ENCODE data around the gene TJP2.

TJP2 gene

GRCh38 chr9:69232135-69232534 is 58.1 kb downstream of the TJP2 start:
- in situ Hi-C loops (cut with HindIII; ENCODE audit: low pct_unique_long_range_greater_than_20kb, low sequenced_read_pairs), result no loop called here
- TF ChIP-seq JUND (IDR thresholded peaks at IDR 0.05; ENCODE audit: low read depth), result no peak
- no peak for DNase-seq (ENCODE audit: low read depth in 1 of 2, low spot score in 1 of 2)

- TF ChIP-seq JUND (IDR thresholded peaks at IDR 0.05; ENCODE audit: low read depth), result no peak
- in situ Hi-C loops (cut with HindIII; ENCODE audit: low pct_unique_long_range_greater_than_20kb, low sequenced_read_pairs), result no loop called here
- DNase-seq (ENCODE audit: low read depth in 1 of 2, low spot score in 1 of 2), result no peak
Observed at GRCh38 chr9:69234683-69235082, 60.6 kb downstream of the TJP2 start.

GRCh38 chr9:69236188-69236587 is 62.1 kb downstream of the TJP2 start:
- no peak for TF ChIP-seq JUND (IDR thresholded peaks at IDR 0.05; ENCODE audit: low read depth)
- in situ Hi-C loops (cut with HindIII; ENCODE audit: low pct_unique_long_range_greater_than_20kb, low sequenced_read_pairs), result no loop called here

GRCh38 chr9:69237702-69238295 is 63.7 kb downstream of the TJP2 start:
- in situ Hi-C loops (cut with HindIII; ENCODE audit: low pct_unique_long_range_greater_than_20kb, low sequenced_read_pairs), result no loop called here
- no peak for DNase-seq (ENCODE audit: low read depth in 1 of 2, low spot score in 1 of 2)
- TF ChIP-seq JUND (IDR thresholded peaks at IDR 0.05; ENCODE audit: low read depth), result no peak

More at GRCh38 chr9:69236188-69236587, 62.1 kb downstream of the TJP2 start:
- no peak for DNase-seq (ENCODE audit: low read depth in 1 of 2, low spot score in 1 of 2)

DNA sequence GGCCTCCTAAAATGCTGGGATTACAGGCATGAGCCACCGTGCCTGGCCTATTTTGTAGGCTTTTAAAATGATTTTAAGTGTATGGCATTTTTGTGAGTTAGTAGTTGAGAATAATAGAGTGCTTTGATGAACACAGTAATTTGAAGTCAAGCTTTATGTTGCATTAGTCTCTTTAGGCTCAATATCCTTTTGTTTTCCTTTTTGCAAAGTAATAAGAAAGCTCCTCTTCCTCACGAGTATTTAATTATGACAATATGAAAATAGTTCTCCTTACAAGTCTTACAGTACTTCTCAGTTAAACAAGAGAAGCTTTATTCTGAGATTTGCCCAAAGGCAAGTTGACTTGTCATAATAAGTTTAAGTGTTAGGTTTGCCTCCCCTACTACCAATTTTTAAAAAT is 69.0 kb downstream of the TJP2 start:
- no peak for DNase-seq (ENCODE audit: low read depth in 1 of 2, low spot score in 1 of 2)
- no peak for TF ChIP-seq JUND (IDR thresholded peaks at IDR 0.05; ENCODE audit: low read depth)
- in situ Hi-C loops (cut with HindIII; ENCODE audit: low pct_unique_long_range_greater_than_20kb, low sequenced_read_pairs), result no loop called here

GRCh38 chr9:69246629-69247028 is 72.6 kb downstream of the TJP2 start:
- no peak for TF ChIP-seq JUND (IDR thresholded peaks at IDR 0.05; ENCODE audit: low read depth)
- in situ Hi-C loops (cut with HindIII; ENCODE audit: low pct_unique_long_range_greater_than_20kb, low sequenced_read_pairs), result no loop called here
- no peak for DNase-seq (ENCODE audit: low read depth in 1 of 2, low spot score in 1 of 2)

DNA sequence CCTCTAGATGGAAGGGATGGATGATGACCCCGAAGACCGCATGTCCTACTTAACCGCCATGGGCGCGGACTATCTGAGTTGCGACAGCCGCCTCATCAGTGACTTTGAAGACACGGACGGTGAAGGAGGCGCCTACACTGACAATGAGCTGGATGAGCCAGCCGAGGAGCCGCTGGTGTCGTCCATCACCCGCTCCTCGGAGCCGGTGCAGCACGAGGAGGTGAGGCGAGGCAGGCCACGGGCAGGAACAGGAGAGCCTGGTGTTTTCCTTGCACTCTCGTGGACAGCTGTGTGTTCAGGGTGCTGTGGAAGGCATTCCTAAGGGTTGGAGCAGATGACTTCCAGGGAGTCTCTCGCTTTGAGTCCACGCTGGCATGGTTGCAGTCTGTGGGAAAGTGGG is 73.9 kb downstream of the TJP2 start:
- in situ Hi-C loops (cut with HindIII; ENCODE audit: low pct_unique_long_range_greater_than_20kb, low sequenced_read_pairs), result no loop called here
- no peak for DNase-seq (ENCODE audit: low read depth in 1 of 2, low spot score in 1 of 2)
- TF ChIP-seq JUND (IDR thresholded peaks at IDR 0.05; ENCODE audit: low read depth), result no peak

DNA sequence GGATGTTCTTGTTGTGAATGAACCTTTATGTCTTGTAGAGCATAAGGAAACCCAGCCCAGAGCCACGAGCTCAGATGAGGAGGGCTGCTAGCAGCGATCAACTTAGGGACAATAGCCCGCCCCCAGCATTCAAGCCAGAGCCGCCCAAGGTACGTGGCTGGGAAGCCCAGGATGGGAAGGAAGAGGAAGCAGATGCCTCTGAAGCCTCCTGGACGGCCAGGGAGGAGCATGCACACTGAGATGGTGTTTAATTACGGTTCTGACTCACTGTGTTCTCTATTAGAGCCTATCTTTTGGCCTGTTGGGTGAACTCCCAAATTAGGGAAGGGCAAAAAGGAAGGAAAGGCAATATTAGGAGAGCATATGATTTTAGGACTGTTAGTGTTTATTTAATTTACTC is 75.3 kb downstream of the TJP2 start:
- no peak for TF ChIP-seq JUND (IDR thresholded peaks at IDR 0.05; ENCODE audit: low read depth)
- in situ Hi-C loops (cut with HindIII; ENCODE audit: low pct_unique_long_range_greater_than_20kb, low sequenced_read_pairs), result no loop called here
- DNase-seq (ENCODE audit: low read depth in 1 of 2, low spot score in 1 of 2), result no peak

GRCh38 chr9:69250681-69251080 is 76.6 kb downstream of the TJP2 start:
- no peak for DNase-seq (ENCODE audit: low read depth in 1 of 2, low spot score in 1 of 2)
- TF ChIP-seq JUND (IDR thresholded peaks at IDR 0.05; ENCODE audit: low read depth), result no peak
- in situ Hi-C loops (cut with HindIII; ENCODE audit: low pct_unique_long_range_greater_than_20kb, low sequenced_read_pairs), result no loop called here

GRCh38 chr9:69252436-69252835 is 78.4 kb downstream of the TJP2 start:
- in situ Hi-C loops (cut with HindIII; ENCODE audit: low pct_unique_long_range_greater_than_20kb, low sequenced_read_pairs), result no loop called here
- no peak for DNase-seq (ENCODE audit: low read depth in 1 of 2, low spot score in 1 of 2)
- no peak for TF ChIP-seq JUND (IDR thresholded peaks at IDR 0.05; ENCODE audit: low read depth)

DNA sequence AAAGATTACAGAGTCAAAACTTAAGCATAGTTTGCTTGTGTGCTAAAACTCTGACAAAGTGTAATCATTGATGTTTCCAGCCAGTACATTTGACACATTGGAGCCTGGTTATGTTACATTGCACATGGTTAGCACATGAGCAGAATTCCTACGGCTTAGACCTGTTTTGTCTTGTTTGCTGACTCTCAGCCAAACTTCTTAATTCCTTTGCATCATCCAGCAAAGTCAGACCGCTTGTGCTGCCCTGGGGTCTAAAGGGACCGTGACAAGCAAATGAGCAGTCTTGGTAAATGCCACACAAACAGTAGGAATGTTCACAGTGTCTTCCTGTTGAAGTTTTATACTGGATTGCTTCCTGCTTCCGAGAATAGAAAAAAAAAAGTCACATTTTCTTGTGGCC is 79.0 kb downstream of the TJP2 start:
- no peak for DNase-seq (ENCODE audit: low read depth in 1 of 2, low spot score in 1 of 2)
- TF ChIP-seq JUND (IDR thresholded peaks at IDR 0.05; ENCODE audit: low read depth), result no peak
- in situ Hi-C loops (cut with HindIII; ENCODE audit: low pct_unique_long_range_greater_than_20kb, low sequenced_read_pairs), result no loop called here

DNA sequence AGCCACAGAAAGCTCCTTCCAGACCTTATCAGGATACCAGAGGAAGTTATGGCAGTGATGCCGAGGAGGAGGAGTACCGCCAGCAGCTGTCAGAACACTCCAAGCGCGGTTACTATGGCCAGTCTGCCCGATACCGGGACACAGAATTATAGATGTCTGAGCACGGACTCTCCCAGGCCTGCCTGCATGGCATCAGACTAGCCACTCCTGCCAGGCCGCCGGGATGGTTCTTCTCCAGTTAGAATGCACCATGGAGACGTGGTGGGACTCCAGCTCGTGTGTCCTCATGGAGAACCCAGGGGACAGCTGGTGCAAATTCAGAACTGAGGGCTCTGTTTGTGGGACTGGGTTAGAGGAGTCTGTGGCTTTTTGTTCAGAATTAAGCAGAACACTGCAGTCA is 80.1 kb downstream of the TJP2 start:
- DNase-seq (ENCODE audit: low read depth in 1 of 2, low spot score in 1 of 2), result no peak
- TF ChIP-seq JUND (IDR thresholded peaks at IDR 0.05; ENCODE audit: low read depth), result no peak
- in situ Hi-C loops (cut with HindIII; ENCODE audit: low pct_unique_long_range_greater_than_20kb, low sequenced_read_pairs), result no loop called here

GRCh38 chr9:69255591-69255990 is 81.5 kb downstream of the TJP2 start:
- TF ChIP-seq JUND (IDR thresholded peaks at IDR 0.05; ENCODE audit: low read depth), result no peak
- in situ Hi-C loops (cut with HindIII; ENCODE audit: low pct_unique_long_range_greater_than_20kb, low sequenced_read_pairs), result no loop called here

DNA sequence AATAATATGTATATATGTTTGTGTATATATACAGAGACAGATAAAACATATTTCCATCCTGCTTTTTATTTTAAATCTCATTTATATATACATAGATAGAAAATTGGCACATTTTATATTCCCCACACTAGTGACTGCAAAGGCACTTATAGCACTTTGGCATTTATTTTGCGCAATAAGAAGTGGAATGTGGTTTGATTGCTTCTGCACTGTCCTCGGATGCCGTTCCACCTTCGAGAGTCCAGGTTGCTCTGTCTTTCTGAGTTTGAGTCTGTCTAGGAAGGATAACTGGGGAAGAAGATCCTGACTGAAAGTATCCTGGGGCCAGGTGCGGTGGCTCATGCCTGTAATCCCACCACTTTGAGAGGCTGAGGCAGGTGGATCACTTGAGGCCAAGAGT is 84.5 kb downstream of the TJP2 start:
- DNase-seq (ENCODE audit: low read depth in 1 of 2, low spot score in 1 of 2), result peak in 1 of 2 experiments; percentile 22
- TF ChIP-seq JUND (IDR thresholded peaks at IDR 0.05; ENCODE audit: low read depth), result no peak
- in situ Hi-C loops (cut with HindIII; ENCODE audit: low pct_unique_long_range_greater_than_20kb, low sequenced_read_pairs), result no loop called here

More at GRCh38 chr9:69255591-69255990, 81.5 kb downstream of the TJP2 start:
- DNase-seq (ENCODE audit: low read depth in 1 of 2, low spot score in 1 of 2), result no peak
